Inferior parietal cortex (tissue), 1 donor: ENCODE data around the gene GRAP2.
"Not testable (repeated sequence)": the region's sequence is repeated elsewhere in the genome, so short reads cannot be mapped to it uniquely, and the experiment has no call there.

Source experiments
- DNase-seq: peaks from one replicate; pipeline ENCODE4 v3.0.0-alpha.2; 2016; ENCODE audit errors: extremely low spot score

GRAP2 gene

DNA sequence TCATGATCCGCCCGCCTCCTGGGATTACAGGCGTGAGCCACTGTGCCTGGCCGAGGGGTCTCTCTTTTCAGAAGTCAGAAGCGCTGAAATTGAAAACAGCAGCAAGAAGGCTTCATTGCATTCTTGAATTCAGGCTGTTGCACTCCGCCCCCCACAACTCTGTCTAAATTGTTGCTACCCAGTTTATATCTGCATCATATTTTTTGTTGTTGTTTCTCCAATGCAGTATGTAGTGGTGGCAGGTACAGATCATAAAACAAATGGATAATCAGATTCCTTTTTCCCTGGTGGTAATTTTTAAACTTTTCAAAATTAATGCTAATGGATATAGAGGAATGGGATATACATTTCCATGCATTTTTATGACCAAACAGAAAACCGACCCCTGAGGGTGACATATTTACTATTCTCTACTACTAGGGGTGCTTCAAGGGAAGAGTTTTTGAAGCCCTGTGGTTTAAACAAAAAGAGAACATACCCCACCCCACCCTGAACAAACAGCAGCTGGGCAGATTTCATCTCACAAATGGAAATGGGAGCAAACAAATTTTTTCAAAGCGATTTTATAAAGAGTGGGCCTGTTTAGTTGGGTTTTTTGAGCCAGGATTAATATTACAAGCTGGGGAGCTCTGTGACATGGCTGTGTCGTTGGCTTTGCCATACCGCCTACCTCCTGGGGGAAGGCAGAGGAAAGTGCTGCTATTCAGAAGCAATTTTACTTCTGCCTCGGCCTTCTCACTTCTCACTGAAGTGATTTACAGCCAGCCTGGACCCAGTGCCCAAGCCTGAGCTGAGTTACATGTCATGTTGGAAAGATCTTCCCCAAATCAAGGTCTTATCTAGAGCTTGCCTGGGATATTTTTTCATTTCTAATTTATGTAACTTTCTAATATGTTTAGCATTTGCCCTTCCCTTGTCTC is 43.3 kb downstream of the GRAP2 start:
- DNase-seq, result no peak

DNA sequence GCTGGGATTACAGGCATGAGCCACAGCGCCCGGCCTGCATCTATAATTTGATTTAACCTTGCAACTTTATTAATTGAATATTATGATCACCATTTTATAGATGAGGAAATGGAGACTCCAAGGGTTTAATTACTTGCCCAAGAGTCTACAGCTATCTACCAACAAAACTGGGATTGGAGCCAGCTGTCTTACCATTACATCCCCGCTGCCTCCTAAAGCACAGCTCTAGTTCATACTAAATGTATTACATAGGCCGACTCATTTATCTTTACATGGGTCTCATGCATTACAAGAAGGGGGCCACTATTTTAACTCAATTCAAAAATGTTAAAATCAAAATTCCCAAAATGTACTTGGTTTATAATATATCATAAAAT is 45.2 kb downstream of the GRAP2 start:
- DNase-seq, result no peak

DNA sequence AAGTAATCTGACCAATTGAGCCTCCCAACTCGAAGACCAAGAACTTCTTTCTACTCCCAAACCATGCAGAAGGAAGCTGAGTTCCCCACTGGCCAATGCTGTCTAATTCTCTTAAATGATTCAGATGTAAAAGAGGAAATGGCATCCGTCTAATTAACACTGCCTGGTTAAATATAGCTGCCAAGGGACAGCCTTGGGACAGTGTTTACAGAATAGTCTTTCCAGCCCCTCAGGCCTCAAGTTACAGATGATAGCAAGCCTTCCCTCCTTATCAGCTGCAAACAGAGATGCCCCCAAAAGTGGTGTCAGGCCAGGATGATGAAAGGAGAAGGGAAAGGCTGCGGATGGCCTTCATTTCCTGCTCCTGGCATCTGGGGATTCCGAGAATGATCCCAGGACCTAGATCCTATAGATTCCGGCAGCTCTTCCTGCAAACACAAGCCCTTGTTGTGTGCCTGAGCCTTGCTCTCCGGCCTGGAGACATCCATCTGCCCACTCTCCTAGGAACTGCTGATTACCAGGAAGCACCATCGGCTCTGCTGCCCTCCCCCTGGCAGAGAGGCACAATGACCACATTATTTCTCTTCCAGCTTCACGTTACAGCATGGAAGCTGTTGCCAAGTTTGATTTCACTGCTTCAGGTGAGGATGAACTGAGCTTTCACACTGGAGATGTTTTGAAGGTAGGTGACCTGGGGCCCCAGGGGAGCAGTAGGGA is 45.8 kb downstream of the GRAP2 start:
- no peak for DNase-seq

DNA sequence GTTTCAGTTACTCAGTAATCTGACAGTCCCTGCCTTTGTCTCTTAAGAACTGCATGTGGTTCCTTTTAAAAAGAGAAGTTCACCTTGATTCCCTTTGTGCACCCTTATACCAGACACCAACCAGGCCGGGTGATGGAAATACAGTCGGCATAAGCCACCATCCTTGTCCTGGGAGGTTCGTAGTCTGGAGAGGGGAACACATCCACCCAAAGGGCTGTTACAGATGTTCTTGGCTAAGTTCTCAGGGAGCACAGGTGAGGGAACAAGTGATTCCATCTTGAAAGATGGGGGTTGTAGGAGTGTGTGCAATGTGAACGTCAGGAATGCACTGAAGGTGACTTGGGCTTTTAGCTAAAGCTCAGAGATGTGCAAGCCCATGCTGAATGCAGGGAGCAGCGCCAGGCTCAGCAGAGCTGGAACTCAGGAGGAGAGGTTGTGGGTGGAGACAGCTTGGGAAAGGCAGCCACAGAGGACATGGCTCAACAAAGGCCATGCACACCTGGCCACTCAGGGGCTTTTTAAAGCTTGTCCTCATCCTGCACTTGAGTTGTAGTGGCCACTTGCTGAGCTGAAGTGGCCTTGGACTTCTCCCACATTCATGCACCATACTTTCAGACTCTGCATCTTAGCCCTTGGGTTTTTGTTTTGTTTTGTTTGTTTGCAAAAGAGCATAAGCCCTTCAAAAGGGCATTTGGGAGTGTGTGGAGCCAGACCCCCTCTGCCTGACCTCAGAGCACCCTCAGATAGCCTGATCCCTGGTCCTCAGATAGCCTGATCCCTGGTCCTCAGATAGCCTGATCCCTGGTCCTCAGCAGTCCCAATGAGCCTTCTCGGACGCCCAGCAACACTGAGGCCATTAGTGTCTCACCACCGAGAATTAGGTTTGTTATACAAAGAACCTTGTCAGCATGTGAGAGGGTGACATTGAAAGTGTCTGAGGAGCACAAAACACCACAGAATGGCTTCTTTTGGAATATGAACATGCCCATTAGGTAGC is 46.6 kb downstream of the GRAP2 start:
- no peak for DNase-seq

DNA sequence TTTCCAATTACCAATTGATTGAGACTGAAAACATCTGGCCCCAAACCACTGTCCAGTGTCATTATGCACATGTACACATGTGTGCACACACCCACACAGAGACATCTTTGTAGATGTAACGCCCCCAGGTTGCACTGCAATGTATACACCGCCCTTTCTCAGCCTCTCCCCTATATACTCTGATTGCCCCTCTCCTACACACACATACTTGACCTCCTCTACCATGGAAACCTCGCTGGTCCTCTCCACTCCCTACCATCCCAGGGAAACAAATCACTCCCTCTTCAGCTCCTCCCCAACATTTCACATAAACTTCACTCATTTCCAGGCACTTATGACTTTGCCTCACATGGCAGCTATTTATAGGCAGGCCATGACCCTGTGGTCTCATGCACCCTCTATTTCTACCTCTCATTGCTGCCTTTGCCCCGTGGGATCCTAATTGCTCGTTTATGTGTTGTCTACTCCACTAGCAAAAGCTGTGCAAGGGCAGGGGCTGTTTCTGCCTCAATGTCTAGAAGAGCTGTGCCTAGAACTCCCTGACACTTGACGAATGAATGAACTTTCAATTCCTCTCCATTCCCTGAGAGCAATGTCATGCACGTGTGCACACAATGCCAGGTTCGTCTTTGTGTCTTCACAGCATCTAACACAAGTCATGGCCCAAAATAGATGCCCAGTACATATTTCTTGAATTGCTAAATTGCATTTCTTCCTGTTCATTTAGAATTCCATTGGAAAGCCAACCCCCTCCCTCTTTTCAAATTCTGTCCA is 49.3 kb downstream of the GRAP2 start:
- DNase-seq, result no peak

DNA sequence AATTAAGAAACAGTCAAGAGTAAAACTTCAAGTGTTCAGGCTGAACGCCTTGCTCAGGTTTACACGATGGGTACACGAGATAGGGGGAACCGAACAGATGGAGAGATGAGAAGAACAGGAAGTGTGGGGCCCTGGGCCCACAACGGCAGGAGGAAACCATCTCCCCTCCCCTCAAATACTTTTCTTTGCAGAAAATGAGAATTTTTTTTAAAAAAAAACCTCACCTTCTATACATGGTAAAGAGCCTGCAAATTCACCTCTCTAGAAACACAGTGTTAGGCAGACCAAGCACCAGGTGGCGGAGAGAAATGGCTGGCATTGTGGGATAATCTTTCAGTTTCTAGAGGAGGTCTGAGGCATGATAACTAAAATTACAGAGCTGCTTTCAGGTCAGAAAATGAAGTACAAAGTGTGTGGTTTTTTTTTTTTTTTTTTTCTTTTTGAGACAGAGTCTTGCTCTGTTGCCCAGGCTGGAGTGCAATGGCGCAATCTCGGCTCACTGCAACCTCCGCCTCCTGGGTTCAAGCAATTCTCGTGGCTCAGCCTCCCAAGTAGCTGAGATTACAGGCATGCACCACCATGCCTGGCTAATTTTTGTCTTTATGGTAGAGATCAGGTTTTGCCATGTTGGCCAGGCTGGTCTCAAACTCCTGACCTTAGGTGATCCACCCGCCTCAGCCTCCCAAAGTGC is 50.9 kb downstream of the GRAP2 start:
- not testable (repeated sequence) for DNase-seq

DNA sequence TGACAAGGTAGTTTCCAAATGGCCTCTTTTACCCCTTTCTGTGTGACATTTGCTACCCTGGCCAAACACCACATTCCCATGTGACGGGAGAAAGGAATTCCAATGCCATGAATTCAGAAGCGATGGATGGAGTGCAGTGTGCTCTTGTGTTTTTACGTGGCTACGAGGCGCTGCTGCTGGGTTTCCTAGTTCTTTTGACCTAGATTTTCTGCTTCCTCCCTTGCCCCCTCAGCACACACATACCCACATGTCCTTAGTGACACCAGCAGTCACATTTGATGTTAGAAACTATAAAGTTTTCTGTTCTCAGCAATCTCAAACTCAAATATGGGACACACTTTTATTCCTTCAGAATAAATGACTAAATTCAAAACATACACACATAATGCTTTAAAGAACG is 51.5 kb downstream of the GRAP2 start:
- no peak for DNase-seq

DNA sequence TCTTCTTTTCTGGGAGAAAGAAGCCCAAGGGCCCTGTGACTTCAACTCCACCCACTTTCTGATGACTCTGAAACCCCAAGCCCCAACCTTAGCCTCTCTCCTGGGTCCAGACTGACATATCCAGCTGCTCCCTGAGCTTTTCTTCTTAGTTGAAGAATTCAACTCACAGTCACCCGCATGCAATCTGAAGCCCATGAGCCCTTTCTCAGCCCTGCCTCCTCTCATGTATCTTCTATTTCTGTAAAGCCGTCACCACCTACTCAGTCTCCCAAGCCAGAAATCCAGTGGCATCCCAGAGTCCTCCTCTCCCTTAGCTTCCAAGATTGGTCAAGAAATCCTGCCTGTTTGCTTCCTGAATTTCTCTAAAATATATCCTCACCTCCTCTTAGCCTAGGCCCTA is 52.2 kb downstream of the GRAP2 start:
- no peak for DNase-seq

DNA sequence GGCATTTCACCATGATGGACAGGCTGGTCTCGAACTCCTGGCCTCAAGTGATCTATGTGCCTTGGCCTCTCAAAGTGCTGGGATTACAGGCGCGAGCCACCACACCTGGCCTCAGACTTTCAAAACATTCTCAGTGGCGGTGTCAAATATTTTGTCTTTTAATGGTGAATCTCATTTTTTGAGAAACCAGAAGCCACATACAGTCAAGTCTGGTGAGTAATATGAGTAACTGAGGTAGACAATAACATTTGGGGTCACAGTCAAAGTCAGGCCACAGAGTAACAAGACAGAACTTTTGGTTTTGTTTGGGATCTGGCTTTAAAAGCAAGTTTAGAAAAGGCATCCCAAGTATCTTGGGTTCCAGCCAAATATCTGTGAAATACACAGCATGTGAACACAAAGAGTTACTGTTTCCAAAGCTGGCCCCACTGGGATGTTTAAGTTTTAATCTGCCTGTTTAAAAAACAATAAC is 53.7 kb downstream of the GRAP2 start:
- DNase-seq, result no peak

DNA sequence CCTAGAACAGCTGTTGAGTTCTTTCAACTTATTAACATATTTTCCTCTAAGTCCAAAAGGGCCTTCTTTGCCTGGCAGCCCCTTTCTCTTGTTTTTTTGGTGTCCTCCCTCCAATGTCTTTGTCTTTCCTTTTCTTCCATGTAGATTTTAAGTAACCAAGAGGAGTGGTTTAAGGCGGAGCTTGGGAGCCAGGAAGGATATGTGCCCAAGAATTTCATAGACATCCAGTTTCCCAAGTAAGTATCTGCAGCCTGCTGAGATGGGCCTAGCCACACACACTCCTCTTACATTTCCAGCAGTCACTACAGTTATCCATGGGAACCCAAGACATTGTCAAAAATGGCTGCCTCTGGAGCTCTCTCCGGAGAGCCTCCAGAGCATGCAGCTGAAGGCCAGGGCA is 54.8 kb downstream of the GRAP2 start:
- no peak for DNase-seq

DNA sequence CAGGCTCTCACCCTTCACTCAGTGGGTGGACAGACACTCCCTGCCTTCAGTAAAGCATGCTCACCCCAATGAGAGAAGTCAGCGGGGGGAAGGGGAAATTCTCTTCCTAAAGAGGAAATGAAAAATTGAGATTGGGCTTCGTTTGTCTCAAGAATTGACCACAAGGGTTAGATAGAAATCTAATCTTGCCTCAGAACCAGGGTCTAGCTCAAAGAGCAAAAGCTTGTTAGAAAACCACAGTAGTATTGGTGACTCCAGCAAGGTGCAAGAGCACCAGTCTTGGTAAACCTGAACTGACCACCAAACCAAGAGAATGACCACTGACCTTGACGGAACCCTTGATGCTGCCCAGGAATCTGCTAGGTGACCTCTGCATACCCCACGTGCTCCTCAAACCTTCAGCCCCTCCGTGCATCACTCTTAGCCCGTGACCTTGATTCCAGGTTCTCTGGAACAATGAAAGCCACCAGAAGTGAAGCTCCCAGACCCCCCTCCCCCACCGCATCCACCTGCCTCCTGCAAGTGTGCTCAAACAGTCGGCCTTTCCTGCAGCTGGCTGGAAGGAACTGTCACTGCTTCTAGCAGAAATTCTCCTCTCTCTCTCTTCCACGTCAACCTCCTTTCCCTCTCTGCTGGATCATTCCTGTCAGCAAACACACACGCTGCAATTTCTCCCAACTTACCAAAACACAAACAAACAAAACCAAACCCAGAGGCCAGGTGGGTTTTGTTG is 56.2 kb downstream of the GRAP2 start:
- no peak for DNase-seq

DNA sequence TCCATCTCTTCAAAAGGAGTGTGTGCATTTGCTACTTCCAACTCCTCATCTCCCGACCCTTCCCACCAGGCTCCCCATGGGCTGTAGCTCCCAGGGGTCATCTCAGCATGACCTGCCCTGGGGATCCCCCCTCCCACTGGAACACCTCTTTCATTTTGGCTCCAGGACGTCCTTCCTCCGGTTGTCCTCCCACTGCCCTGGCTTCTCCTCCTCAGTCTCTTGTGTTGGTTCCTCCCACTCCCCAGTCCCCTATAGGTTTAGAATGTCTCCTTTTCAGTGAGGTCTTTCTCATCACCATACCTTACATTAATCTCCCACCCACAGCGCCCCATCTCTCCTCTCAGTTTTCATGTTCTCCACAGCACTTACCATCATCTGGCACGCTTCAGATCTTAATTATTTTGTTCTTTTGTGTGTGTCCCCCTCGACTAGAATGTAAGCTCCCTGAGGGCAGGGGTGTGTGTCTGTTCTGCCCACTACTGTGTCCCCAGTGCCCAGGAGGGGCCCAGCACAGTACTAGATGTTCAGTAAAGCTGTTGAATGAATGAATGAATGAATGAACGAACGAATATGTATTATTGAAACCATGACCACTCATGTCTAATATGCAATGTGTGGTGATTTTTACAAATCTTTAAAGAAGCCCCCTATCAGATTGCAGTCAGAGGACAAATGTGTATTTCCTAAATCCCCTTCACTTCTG is 57.3 kb downstream of the GRAP2 start:
- DNase-seq, result no peak

DNA sequence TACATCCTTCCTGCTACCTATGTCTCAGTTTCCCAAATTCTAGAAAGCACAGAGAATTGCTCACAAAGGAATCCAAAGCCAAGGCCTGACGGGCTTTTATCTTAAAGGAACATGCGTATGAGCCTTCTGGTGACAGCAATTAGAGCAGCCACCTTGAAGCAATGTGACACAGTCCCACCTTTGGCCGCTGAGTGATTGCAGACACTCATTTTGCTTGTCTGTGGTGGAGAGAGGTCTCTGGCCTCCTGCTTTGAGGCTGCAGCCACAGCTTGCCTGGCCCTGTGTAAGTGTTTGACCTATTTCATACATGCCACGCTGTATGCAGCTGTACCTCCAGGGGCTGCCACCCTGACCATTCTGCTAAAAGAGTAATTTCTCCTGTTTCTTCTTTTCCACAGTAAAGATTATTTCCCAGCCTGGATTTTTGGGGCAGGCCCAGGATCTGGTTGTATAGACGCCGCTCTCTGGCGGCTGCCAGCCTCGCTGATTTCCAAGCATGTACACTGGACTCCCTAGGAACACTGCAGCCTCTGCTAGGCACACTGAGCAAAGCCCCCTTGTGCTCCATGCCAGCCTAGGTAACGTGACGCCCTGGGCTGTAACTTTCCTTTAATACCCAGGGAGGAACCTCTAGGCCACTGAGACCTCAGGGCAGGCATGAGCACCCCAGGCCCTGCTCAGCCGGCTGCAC is 58.2 kb downstream of the GRAP2 start:
- DNase-seq, result no peak

DNA sequence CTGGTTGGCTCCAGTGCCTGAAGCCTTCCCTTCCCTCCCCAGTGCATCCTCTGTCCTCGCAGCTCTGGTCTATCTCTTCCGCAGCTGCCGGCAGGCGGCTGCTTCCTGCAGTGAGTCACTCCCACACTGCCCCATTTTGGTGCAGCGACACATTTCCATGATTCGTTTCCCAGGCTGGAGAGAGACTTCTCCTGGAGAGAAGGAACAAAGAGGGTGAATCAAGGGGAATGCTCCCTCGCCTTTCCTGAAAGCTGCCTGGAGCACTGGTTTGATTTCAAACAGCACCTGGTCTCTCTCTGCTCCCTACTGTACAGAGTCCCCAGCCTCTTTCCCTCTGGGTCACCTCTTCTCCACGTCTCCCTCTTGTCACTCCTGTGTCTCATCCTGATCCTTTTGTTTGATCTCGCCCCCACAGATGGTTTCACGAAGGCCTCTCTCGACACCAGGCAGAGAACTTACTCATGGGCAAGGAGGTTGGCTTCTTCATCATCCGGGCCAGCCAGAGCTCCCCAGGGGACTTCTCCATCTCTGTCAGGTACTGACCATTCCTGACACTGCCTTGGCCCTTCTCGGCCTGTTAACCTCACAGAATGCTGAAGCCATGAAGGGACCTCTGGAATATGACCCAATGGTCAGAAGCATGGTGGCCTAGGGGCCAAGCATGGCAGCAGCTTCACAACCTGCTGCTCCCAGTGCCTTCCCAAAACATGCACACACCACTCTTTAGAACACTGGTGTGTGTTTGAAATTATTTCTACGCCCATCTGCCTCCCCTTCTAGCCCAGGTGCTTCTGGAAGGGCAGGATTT is 59.0 kb downstream of the GRAP2 start, which contains the start of gene TMA7B:
Gene TMA7B, plus strand, starts transcription at position 758 of the 808 bp plus-strand sequence. CDS start 3,978 bp downstream, outside the sequence.
- DNase-seq, result peak; percentile 46

DNA sequence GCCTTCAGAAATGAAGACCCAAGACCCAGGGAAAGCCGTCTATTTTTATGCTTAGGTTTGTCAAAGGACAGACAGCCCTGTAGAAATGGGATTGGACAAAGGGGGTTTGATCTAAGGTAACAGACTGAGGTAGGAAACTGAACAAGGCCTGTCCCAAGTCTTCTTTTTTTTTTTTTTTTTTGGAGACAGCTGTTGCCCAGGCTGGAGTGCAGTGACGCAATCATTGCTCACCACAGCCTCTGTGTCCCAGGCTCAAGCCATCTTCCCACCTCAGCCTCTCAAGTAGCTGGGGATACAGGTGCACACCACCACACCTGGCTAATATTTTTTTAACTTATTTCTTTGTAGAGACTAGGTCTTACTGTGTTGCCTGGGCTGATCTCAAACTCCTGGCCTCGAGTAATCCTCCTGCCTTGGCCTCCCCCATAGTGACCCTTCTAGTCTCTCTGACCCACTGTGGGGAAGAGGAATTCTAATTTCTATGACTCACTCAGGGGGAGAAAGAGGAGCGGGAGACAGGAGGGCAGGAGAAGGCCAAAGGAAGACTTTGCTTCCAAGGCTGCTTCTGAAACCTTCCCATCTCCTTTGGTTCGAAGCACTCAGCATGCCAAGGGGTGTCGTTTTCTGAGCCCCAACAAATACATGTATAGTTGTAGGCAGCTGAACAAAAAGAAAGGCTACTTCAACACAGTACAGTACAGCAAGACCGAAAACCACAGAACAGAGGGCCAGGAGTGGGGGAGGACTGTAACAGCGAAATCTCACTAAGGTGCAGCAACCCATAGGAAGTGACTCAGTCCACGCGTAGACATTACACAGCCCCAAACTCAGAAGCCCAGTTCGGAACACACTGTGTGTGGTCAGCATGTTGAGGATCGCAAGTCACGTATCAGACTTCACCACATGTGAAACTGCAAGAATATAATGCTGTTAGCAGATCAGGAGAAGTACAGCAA is 60.2 kb downstream of the GRAP2 start:
- DNase-seq, result no peak

DNA sequence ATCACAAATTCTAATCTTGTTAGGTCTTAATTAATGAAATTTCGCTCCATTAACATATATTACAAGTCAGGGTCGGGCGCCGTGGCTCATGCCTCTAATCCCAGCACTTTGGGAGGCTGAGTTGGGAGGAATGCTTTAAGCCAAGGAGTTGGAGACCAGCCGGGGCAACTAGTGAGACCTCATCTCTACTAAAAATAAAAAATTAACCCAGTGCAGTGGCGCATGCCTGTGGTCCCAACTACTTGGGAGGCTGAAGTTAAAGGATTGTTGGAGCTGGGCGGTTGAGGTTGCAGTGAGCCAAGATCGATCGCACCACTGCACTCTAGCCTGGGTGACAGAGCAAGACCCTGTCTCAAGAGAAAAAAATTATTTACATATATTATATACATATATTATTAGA is 61.2 kb downstream of the GRAP2 start:
- DNase-seq, result no peak
